NCI-H1436 (cell line): ENCODE measurements around the gene RPL36.
"Not testable (repeated sequence)": the region's sequence is repeated elsewhere in the genome, so short reads cannot be mapped to it uniquely, and the experiment has no call there.

ENCODE experiments used
- DNase-seq: peaks from one replicate; lab custom pipeline; 2025; lab: John Stamatoyannopoulos, UW

The RPL36 gene

GRCh38 chr19:5674714-5675113 is 15.4 kb upstream of the RPL36 start:
- no peak for DNase-seq

- DNase-seq = no peak
Measured at GRCh38 chr19:5676105-5676771, 13.9 kb upstream of the RPL36 start.

GRCh38 chr19:5676772-5677105 is 13.4 kb upstream of the RPL36 start:
- DNase-seq = no peak

- no peak for DNase-seq
Measured at GRCh38 chr19:5677136-5677535, 13.0 kb upstream of the RPL36 start.

- DNase-seq = no peak
Measured at GRCh38 chr19:5677580-5677979, 12.5 kb upstream of the RPL36 start.

- DNase-seq = no peak
Measured at GRCh38 chr19:5678071-5678718, 11.9 kb upstream of the RPL36 start.

- no peak for DNase-seq
Measured at GRCh38 chr19:5679289-5680083, 10.6 kb upstream of the RPL36 start.

GRCh38 chr19:5680084-5680436 is 10.0 kb upstream of the RPL36 start:
- no peak for DNase-seq

GRCh38 chr19:5680437-5681368 is 9.4 kb upstream of the RPL36 start, which contains the start of the genes HSD11B1L and MICOS13:
TSS of gene HSD11B1L (plus strand) at chr19:5681027. CDS start at chr19:5684833, 3,806 bp downstream.
TSS of gene MICOS13 (minus strand) at chr19:5680516. CDS start at chr19:5680486, 30 bp downstream.
- DNase-seq = peak; percentile 99

GRCh38 chr19:5681391-5682106 is 8.5 kb upstream of the RPL36 start:
- DNase-seq = no peak

GRCh38 chr19:5682107-5682482 is 8.0 kb upstream of the RPL36 start:
- DNase-seq = no peak

GRCh38 chr19:5683177-5683886 is 6.8 kb upstream of the RPL36 start:
- no peak for DNase-seq

- DNase-seq = no peak
Measured at GRCh38 chr19:5684694-5685430, 5.2 kb upstream of the RPL36 start.

- DNase-seq = no peak
Measured at GRCh38 chr19:5686326-5686646, 3.8 kb upstream of the RPL36 start.

- peak; percentile 89 for DNase-seq
Measured at GRCh38 chr19:5686647-5687359, 3.3 kb upstream of the RPL36 start.

- no peak for DNase-seq
Measured at GRCh38 chr19:5687360-5688198, 2.5 kb upstream of the RPL36 start.

- not testable (repeated sequence) for DNase-seq
Measured at GRCh38 chr19:5688262-5688881, 1.7 kb upstream of the RPL36 start.
